SU-DHL-6 (cell line): ENCODE measurements around the gene ADRB1.

ENCODE experiments used
- CTCF ChIP-seq: fragments of 200-600 bp; sonication (generic); IDR thresholded peaks from one replicate; pipeline ENCODE4 v1.5.1; 2017; ENCODE audit warnings: antibody characterized with exemption, mild to moderate bottlenecking, low read length, moderate library complexity; ENCODE audit not compliant: insufficient read depth, poor library complexity, severe bottlenecking
- EZH2phosphoT487 ChIP-seq: fragments of 200-600 bp; sonication (generic), shearing (Covaris generic); conservative IDR thresholded peaks from 2 replicates; pipeline ENCODE4 v1.6.1; 2018; ENCODE audit warnings: mild to moderate bottlenecking, antibody characterized with exemption, low read length, moderate library complexity, mixed read lengths

- TF ChIP-seq CTCF (no peak), EZH2phosphoT487 (no peak)
Observed at GRCh38 chr10:114021717-114022680, 21.7 kb upstream of the ADRB1 start.
